NCI-H69 (cell line): ENCODE measurements around the gene KRT9.

Experiments used
- DNase-seq: peaks from one replicate; lab custom pipeline; 2025; lab: John Stamatoyannopoulos, UW

Gene KRT9

DNA sequence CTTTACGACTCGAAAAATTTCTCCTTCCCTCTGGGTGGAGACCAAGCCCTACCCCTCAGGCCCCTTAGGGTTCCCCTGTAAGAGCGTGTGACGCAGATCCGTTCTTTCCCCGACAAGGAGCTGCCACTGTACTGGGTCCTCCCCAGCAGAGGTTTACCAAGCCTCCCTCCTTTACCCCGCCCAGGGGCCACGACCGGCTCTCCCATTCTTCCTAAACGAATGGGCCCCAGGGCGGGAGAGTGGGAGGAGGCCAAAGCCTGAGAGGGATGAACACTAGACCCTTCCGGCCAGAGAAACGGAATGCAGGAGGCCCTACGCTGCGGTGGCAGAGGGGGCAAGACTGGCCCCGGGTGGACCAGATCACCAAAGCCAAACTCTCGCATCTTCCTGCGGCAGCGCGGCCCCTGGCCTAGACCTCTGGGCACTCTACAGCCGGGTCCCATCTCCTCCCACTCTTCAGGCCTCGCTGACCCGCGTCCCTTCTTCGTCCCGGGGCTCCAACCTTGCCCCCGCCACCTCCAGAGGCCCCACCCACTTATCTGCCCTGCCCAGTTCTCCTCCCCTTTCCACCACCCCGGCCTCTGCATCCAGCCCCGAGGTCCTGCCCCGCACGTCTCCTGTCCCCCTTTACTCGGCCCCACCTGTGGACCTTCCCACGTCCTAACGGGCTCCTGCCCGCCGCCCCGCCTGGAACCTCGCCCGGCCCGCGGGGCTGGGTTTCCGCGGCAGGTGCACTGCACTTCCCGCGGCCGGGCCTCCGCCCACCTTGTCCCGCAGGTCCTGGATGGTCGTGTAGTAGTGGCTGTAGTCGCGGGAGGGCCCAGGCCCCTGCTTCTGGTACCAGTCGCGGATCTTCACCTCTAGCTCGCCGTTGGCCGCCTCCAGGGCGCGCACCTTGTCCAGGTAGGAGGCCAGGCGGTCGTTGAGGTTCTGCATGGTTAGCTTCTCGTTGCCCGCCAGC lies 44.5 kb downstream of the KRT9 start:
- DNase-seq, result peak; percentile 67

DNA sequence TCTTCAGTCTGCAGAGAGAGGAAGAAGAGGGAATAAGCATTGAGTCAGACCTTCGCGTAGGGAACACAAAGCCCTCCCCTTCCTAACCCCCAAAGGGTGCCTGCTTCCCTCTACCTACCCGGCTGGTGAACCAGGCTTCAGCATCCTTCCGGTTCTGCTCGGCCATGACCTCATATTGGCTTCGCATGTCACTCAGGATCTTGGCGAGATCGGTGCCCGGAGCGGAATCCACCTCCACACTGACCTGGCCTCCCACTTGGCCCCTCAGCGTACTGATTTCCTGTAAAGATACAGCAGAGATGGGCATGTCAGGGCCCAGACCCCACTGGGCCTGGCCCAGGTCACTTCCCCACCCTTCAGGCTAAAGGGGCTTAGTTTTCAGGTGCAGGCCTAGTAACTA lies 47.6 kb downstream of the KRT9 start:
- no peak for DNase-seq

DNA sequence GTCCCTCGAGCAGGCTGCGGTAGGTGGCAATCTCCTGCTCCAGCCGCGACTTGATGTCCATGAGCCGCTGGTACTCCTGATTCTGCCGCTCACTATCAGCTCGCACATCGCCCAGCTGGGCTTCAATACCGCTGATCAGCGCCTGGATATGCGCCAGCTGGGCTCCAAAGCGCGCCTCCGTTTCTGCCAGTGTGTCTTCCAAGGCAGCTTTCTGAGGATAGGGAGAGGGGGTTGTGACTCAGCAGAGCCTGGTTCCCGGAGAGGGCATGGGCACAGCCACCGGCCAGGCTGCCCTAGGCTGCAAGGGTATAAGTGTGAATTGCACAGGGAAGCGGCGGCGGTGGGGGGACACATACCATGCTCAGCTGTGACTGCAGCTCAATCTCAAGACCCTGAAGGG lies 48.1 kb downstream of the KRT9 start:
- DNase-seq, result peak; percentile 15

DNA sequence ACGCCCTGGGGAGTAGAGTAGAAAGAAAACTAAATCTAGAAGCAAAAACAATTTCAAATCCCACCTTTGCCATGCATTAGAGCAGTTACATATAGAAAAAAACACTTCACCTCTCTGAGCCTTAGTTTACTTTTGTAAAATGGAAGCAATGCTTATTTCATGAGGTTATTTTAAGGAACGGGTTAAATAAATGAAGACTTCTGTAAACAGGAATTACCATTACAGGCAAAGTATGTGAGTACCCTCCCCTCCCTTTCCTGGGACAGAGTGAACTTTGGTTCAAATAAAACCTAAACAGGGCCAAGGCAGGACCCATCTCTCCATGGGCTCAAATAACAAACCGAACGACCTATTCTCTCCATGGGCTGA lies 48.6 kb downstream of the KRT9 start:
- no peak for DNase-seq

DNA sequence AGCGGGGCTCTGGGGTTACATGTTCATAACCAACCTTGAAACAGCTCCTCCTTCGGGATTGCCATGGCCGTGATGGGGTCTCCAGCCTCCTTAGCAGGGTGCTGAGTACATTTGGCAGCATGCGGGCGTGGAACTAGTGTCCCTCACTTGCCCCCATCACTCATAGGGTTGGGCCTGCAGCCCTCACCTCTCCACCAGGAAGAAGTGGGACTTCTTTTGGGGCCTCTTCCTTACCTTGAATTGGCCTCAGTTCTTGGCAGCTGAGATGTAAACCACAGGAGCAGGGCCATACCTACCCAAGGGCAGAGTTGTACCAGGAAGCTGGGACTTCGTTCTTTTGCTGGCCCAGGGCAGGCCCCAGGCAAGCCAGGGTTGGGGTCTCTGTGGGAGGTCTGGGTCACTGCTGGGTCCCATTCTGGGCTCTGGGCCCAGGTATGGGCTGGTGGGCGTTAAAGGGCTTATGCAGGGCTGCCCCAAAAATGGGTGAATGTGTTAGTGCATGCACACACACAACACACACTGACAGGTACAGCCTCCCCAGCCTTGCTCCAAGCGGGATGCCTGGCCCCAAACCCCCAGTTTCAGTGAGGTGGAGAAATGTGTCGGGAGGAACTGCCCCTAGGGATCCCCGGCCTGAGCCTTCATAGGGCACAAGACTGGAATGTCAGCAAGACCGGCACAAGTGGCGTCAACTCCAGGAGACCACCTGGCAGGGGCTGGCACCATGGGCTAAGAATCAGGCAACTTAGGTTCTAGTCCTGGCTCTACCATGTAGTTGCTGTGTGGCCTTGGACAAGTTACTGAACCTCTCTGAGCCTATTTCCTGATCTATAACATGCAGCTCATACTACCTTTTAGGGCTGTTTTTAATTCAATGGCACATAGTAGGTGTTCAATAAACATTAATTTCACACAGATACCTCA lies 49.3 kb downstream of the KRT9 start:
- DNase-seq, result peak; percentile 22

DNA sequence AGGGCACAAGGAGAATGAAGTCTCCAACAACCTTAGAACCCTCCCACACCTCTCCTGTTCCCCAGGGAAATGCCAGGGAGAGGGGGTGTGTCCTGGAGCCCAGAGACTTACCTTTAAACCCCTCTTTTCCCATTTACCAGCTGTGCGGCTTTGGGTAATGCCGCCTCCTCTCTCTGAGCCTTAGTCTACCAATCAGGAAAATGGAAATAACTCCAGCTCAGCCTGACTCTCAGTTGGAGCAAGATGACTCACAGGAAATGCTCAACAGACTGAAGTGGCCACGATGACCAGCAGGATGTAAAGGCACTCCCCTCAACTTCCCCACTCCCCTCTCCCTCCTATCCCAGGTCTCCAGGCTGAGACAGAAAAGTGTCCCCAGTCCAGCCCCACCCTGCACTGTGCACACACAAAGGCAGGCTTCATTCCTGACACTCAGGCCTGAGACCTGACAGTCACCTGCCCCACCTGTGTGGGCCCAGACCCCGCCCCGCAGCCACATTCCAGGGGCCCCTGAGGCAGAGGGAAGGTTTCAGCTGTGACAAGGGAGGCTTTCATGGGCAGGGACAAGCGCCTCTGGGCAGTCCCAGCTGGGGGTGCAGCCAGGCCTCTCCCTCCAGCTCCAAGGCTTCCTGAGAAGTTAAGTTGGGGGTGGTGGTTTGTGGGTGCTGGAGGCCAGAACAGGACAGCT lies 50.1 kb downstream of the KRT9 start:
- DNase-seq, result no peak

DNA sequence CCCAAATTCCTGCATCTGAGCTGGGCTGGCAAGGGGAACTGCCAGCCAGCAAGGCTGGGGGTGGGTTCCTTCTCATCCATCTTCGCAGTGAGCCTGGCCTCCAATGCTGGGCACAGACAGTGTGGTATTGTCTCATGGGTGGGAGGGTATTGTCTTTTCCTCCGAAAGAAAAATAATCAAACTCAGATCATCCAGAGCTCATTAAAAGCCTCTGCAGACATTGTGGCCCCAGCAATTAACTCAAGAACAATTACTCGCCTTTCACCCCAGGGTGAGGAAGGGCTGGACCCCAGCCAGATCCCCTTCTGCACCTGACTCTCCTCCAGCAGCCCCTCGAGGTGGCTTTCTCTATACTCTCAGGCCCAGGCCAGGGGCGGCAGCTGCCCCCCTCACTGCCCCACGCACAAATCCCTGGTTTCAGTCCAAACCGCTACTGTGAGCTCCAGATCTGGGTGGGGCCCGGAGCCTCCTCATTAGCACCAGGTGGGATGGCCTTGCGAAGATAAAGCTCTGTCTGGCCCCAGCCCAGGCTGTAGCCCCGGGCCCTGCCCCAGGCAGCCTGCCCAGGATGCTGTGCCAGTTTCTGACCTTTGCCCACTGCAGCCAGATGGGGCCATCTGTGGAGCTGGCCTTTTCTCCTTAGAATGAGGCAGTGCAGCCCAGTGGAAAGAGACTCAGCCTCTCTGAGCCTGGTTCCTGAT lies 50.9 kb downstream of the KRT9 start:
- peak; percentile 97 for DNase-seq

DNA sequence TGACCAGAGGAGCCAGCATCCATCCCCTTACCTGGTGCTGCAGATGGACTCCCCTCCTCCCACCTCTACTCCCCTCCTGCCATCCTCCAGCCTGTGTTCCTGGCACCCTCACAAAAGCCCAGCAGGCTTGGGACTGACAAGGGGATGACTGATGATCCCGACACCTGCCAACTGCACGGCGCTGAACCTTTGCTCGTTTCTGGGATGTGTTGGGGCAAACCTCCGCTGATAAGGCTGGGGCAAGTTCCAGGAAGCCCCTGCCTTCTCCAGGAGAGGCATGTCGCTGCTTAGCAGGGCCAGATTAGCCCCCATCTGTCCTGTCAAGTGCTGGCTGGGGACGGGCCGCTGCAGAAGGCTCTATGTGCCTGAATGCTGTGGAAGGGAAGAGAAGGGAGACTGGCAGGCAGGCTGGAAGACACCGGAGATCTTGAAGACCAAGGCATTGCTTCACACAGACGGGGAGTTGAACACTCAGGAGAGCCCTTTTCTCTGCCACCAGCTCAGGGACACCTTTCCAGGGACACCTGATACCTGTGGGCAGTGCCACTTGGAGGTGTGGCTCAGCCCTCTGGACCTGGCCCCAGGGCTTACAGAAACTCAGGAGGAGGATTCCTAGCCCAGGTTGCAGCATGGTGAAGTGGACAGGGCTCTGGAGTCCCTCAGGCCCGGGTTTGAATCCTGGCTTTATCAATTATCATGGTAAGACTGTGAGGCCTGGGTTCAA lies 52.2 kb downstream of the KRT9 start:
- peak; percentile 98 for DNase-seq

DNA sequence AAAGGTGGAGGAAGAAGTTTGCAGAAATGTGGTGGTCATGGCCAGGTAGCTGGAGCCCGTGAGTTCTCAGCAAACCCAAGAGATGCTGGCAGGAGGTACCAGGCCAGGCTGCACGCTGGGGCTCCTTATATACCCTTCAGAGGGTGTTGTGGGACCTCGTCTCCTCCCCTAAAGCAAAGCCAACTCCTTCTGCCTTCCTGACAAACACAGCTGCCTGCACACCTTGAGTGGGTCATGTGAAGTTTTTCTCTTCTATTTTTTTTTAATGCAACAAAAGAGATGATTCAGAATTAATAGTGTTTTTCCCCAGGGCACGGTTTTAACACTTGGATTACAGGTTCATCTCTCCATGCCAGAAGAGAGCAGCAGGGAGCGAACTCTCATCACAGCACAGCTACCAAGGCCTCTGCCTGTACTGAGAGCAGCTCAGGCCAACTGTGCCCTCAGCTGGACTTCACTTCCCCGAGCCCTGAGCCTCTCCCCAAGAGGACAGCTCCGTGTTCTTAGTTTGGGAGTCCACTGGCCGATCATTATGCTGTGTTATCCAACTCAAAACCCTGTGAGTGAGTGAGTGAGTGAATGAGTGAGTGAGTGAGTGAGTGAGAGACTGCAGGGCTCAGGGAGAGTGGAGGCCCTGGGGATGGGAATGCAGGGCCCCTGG lies 52.9 kb downstream of the KRT9 start, which contains the start of gene KRT15:
TSS of gene KRT15 (minus strand) at position 102 of the 661 bp plus-strand sequence. CDS start at position 39, 63 bp downstream.
- DNase-seq, result peak; percentile 97

DNA sequence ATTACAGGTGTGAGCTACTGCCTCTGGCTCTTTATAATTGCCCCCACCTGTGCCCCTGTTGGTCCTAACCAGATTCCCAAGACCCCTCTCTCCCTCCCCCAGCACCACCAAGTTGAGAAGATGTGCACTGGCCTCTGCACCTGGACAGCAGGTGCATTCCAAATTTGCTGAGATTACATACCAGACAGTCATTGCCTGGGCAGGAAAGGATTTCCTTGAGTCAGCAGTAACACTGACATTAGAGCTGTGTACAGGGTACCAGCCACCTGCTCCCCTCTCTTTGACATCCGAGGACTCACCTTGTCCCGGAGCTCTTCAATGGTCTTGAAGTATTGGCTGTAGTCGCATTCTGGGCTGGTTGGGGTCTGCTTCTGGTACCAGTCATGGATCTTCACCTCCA lies 53.8 kb downstream of the KRT9 start:
- peak; percentile 53 for DNase-seq

DNA sequence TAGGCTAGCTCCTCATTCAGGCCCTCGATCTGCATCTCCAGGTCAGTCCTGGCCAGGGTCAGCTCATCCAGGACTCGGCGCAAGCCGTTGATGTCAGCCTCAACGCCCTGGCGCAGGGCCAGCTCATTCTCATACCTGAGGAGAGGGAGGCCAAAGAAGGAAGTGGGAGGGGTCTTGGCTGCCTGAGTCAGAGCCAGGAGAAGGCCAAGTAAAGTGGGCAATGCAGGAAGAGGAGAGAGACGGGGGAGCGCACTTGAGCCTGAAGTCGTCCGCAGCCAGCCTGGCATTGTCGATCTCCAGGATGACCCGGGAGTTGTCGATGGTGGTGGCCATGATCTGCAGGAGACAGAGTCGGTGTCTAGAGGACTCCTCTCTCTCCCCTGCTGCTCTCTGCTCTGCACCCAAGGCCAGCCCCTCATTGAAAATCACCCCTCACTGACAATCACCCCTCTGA lies 55.0 kb downstream of the KRT9 start:
- DNase-seq, result peak; percentile 14

DNA sequence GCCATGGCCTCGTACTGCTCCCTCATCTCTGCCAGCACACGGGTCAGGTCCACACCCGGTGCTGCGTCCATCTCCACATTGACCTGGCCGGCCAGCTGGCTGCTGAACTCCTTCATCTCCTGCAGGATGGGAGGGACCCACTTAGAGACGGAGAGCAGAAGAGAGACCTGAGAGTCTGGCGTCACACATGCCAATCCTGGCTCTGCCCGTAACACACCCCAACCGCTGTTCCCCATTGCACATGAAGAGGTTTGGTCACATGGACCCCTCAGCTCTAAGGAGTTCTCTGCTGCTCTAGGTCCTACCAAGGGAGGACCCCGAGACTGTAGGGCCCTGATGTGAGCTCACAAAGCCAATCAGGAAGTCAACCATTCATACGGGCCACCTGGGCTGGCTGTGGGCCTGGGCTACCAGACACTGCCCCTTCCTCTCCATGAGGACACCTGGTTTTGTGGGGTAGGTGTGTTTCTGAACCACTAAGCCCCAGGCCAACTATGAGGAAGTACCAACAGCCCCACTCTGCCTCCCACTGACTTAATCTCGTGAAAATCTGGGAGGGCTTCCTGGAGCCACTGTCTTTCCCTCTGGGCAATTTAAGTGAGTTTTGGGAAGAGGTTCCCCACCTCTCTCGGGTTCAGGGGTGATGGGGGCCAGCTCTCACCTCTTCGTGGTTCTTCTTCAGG lies 55.6 kb downstream of the KRT9 start:
- no peak for DNase-seq
